ENCODE measurements around the gene PDK4.
A peak's percentile ranks its signal among the peaks of the same experiment; 100 is the strongest.
"Not testable (repeated sequence)": the region's sequence is repeated elsewhere in the genome, so short reads cannot be mapped to it uniquely, and the experiment has no call there.

Gene PDK4

DNA sequence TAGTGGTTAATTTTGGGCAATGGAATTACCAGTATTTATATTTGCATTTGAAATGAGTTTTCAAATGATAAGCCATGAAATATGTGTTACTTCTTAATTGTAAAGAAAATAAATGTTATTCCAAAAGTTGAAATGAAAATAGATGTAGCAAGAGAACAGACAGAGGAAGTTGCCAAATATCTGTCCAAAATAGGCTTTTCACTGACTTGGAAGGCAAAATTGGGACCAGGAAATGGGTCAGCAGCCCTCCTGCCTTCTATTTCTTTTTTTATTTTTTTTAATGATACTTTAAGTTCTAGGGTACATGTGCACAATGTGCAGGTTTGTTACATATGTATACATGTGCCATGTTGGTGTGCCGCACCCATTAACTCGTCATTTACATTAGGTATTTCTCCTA is 8.1 kb upstream of the PDK4 start:
- DNase-seq = not testable (repeated sequence)

DNA sequence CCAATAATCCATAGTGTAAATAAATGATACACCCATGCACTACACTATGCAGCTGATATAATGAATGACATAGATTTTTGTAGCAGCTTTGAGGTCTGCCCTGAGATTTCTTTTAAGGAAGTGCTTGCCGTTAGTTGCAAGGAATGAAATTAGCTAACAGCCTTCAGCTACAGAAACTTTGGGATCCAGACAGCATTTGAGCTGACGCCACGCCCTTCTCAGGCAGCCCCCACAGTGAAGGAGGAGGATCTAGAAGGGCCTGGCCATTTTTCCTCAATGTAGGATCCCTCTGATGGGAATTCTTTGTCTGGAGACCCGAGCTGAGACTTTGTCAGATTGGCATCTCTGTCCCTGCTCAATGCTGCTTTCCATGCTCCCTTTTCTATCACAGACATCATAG is 6.1 kb upstream of the PDK4 start:
- DNase-seq = no peak

DNA sequence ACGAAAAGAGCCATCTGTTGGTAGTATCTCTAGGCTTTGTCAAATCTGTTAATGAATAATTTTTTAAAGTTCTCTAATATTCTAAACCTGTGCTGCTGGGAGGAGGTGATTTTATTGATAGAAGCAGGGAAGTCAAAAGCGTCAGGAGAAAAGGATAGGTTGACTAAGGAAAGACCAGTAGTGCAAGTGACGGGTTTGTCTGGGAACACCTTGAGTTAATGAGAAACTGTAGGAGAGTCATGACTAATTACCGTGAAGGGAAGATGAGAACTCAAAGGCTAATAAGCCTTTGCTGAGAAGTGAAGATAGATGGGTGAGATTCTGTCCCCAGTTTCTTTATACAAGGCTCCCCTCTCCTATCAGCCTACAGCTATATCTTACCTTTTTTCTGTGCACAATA is 5.0 kb upstream of the PDK4 start:
- no peak for DNase-seq

DNA sequence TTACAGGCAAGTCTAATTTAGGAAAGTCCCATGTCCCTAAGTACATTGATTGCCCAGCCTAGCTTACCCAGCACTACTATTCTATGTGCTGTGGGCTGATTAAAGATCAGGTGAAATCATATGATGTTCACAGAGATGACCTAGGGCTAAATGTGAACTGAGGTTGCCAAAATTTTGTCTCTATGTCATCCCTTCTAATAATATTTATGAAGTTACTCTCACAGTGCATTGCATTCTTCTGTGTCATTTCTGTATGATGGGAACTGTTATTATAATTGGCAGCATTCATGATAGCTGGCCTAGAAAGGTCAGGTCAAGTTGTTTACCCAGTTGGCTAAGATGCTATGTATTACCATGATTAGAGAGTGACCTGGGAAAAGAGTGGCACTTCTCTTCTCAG is 2.8 kb upstream of the PDK4 start:
- no peak for DNase-seq

DNA sequence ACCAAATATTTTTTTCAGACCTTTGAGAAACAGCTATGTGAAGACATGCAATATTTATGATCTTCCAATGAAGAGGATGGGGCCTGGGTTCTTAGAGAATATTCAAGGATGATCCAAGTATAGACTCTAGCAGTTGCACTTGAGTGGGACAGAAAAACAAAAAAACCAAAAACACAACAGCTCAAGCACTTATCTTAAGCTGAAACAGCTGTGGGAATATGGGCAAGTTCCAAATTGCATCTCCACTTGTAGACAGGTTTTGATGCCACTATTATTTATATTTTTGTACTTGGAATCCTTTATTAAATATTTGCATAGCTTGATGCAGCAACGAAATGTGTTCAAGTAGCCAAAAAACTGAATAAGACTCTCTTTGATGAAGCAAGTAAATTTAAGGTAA is 2.2 kb upstream of the PDK4 start:
- no peak for DNase-seq

DNA sequence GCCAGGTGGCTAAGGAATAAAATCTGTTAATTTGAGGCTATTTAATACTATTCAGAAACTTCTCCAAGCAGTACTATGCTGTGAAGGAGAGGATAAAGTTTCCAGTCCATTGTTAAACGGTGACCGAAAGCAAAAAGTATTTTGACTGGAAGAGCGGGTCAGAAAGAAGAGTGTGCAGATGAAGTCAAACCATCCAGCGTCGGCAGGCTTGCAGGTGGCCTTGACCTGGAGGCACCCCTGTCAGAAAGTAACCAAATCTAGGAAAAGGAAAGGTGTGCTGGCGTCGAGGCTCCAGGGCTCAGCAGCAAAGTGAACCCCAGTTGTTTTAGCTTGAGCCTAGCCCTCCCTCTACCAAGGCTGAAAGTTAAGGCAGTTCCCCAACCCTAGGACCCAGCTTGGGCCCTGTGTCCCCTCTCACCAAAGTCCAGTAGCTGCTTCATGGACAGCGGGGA is 544 bp downstream of the PDK4 start:
- no peak for DNase-seq

DNA sequence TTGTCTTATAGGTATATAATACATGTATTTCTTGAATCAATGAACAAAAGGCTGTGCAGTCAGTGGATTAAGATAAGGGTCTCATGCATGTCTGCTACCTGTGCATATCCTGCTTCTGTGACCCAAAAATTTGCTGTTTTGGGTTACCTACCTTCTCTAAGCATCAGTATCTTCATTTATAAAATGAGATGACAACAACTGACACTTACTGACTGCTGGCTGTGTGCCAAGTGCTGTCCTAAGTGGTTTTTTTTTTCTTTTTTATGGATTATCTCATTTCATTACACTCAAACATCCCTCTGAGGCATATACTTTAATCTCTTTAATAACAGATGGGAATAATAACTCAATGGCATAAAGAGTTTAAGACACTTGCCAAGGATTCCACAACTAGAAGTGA is 2.1 kb downstream of the PDK4 start:
- DNase-seq = no peak

DNA sequence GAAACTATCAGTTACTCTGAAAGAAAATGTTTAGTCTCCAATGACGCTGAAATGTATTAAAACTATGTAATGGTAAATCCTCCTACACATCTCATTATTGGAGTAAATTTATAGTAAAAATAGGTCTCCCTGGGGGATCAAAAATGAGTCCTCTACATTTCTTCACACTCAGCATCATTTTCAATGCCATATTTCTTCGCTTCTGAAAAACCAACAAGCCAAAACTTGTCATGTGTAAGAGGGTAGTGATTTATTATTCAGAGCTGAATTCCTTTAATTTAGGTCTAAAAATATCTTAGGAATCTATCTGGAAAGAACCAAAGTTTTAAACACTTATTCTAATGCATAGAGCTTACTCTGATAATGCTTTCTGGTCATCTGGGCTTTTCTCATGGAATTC is 3.0 kb downstream of the PDK4 start:
- no peak for DNase-seq

DNA sequence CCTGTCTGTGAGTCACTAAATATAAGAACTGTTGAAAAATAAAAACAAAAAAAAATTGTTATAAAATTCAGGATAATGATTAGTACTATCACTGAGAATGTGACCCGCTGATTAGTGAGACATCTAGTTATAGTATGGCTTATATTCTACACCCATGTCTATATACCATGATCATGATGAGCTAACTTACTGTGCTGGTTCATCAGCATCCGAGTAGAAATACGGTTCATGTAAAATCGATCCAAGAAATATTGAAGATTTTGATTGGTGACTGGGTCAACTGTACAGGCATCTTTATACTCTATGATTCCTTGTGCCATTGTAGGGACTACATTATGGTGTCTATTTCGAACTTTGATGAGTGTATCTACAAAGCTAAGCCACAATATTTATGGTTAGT is 3.7 kb downstream of the PDK4 start:
- DNase-seq = no peak

DNA sequence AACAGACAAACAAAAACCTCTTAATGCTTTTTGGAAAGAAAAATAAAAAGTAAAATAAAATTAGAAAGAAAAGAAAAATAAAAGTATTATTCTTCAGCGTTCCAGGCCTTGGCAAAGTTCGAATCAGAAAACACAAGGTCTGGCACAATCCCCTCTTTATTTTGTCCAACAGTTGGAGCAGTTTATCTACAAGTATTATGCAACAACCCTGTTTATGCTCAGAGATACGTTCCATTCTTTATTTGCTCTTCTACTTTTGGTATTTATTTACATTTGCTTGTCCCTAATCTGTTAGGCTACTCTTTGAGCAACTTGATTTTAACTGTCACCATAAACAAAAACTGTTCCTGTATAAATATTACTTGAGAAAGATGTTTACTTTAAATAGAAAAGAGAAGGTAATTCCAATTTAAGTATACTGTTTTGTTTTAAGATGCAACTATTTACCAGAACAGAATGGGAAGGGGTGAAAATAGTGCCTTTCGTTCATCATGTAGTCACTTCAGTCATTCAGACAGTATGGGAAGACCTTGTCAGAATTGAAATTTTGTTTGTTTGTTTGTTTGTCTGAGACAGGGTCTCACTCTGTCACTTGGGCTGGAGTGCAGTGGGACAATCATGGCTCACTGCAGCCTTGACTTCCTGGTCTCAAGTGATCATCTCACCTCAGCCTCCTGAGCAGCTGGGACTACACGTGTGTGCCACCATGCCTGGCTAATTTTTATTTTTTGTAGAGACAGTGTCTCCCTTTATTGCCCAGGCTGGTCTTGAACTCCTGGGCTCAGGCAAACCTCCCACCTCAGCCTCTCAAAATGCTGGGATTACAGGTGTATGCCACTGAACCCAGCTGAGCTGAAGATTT is 5.7 kb downstream of the PDK4 start:
- DNase-seq = no peak

DNA sequence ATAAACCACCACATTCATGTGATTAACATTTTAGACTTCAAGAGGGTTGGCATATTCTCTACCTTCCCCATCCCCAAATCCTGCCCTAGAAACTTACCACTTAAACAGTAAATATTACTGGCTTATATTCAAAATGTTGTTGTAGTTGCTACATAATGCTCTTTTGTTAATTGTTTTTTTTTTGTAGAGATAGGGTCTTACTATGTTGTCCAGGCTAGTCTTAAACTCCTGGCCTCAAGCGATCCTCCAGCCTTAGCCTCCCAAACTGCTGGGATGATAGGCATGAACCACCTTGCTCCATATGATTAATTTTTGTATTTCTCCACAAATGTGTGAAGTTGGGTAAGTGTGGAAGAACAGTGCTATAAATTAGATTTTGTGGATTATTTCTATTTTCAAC is 6.5 kb downstream of the PDK4 start:
- no peak for DNase-seq

DNA sequence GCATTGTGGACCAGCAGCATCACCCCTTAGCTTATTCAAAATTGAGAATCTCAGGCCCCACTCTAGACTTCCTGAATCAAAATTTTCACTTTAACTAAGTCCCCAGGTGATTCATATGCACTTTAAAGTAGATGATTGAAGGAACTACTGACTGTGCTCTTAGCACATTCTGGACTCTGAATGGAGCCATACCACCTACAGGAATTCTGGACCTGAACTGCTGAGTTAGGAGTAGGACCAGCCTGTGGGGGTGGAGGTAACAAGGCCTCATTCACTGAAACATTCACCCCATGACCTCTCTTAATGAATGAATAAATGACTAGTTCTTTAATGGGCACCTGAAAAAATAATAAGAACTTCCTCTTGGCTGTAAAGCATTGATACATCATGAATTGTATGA is 7.3 kb downstream of the PDK4 start:
- no peak for DNase-seq

DNA sequence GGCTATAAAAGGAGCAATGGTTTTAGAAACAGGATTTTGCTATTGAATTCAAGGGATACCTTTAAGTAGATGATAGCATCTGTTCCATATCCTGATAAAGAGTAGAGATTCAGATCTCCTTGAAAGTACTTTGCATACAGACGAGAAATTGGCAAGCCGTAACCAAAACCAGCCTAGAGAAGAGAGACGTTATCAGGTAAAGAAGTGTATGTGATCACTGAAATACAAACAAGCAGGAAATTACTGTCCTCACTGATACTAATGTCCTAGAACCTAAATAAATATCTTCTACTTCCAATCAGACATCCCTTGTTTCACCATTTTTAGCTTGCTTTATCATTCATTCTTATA is 9.4 kb downstream of the PDK4 start:
- DNase-seq = no peak

DNA sequence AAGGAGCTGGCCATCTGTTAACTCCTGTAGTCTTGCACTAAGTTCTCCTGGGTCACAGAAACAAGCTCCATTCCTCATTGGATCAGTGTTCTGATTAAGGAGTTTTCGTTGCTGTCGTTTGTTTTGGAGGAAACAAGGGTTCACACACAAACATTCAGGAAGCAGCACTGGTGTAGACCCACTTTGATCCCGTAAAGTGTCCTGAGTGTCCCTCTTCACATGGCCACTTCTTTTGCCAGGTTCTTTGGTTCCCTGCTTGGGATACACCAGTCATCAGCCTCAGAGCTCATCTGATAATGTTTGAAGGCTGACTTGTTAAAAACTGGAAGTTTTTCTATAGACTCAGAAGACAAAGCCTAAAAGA is 10.9 kb downstream of the PDK4 start:
- no peak for DNase-seq

DNA sequence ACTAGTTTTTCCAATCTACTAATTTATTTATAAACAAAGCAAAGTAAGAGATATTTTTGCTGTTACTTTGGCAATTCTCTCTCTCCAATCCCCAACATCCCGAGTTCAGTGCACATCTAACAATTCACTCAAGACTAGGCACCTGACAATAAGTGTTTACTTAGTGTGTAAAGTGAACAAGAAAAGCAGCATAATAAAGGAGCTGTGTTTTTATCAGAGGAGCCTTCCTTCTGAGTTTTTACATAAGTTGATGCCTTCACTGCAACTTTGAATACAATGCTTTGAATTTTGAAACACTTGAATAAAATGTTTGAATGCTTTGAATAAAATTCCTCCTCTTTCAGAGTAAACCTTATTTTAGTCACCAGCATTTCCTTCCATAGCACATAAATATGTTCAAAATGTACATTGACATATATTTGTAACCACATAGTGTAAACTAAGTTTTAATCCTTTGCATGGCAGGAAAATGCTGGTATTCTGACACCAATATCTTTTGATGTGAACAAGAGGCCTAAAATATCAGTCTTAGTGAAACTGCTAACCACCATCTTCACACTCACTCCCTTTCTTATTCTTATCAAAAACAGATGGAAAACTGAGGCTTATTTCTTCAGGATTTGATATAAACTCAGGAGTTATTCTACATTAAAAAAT is 11.4 kb downstream of the PDK4 start:
- DNase-seq = no peak

DNA sequence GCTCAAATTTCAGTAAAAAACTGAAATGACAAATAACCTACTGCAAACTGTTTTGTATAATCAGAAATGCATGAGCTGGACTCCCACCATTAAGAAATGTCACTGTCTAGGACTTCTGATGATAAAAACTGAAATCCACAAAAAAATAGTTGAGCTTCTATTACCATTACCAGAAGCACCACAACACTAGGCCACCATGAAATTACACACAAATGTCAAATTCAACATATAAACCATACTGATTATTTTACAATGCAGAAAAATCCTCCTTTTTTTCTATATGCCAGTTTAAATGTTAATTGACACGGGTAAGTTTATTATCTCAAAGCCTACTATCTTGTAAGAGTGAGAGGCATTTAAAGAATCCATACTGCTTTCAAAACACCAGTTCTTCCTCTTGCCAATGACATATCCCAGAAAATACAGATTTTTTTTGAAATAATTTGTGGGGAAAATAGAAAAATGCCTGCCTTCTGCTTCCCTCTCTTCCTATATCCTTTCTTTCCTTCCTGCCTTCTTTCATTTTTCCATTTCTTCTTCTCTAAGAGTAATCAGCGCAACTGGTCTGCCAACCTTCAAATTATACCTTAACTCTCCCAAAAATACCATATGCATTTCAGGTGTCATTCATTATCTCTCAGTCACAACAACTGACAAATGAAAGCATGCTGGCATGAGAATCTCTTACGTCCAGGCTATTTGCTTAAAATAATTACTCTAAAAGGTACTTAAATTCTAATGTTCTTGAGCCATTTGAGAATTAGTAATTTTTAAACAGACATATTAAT is 12.3 kb downstream of the PDK4 start:
- no peak for DNase-seq

DNA sequence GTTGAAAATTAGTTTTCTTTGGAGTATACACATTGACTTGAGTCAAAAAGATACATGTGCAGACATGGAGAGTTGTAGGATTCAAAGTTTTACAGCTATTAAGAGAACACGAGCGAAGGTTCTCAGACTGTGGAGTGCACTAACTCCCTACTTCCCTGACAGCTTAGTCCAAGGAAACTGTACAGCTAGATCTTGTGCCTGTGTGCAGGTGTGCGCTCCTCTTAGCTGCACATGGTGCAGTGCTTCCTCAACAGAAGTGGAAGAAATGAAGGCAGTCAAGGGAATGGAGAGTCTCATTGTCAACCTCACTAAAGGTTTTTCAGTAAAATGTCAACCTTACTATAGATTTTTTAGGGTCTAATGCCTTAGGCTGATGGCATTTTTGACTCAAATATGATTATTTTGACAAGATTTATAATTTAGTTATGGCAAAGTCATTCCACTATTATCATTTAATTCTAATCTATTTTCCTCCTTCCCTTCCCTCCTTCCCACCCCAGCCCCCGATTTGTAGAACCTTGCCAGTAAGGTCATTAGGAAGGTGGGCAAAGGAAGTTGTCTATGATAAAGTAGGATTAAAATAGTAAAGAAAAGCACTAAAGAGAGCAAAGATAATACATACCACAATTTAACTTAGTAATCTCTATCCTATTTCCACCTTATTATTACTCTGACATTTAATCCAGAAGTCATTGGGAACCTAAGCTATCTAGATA is 13.6 kb downstream of the PDK4 start:
- DNase-seq = no peak

DNA sequence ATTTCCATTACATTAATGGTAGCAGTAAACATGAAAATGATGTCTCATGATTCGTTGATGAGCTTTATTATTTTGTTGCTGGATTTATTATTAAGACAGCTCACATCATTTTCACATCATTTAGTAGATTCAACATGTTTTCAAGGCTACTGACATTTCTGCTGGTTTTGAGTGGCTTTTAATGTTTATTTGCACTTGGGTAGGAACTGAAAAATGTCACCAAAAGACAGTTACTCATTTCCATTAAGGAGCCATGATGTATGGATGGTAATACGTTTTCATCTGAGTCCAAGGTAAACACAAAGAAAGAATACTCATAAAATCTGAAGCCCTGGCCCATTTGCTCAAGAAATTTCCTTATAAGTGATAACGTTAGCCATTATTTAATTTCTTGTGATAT is 14.8 kb downstream of the PDK4 start:
- no peak for DNase-seq

DNA sequence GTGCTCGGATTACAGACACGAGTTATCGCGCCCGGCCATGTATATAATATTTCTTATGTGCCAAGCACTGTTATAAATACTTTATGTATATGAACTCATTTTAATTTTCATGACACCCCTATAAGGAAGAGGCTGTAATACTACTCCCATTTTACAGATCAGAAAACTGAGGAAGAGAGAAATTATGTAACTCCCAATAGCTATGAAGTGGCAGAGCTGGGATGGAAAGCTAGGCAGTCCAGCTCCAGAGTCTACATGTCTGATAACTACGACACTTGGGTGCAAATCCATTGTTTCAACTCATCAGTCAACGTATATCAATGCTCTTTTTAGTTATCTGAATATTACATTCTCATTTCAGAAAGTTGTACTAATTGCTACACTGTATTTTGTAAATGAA is 17.0 kb downstream of the PDK4 start:
- DNase-seq = no peak

DNA sequence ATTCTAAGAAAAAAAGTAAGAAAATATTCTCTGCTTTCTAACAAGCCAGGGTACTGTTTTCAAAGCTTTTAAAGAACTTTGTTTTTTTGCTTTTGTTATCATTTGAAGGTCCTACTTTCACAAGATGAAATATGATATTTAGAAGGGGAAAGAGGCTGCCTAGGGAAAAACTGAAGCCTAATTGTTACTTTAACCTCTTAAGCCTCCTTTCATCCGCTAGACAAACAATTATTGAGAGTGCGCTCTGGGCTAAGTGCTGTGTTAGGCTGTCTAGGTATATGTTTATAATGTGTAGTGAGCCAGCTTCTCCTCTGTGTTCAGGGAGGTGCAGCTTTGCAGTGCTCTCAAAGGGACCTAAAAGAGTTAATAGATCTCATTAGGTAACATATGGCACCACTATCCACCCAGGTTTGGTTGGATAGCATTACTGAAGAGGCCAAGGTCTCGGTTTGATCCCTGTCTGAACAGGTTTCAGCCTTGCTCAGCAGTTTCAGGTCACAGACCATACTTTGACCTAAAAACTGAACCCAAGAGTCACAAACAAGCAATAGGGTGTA is 17.9 kb downstream of the PDK4 start:
- DNase-seq = no peak

DNA sequence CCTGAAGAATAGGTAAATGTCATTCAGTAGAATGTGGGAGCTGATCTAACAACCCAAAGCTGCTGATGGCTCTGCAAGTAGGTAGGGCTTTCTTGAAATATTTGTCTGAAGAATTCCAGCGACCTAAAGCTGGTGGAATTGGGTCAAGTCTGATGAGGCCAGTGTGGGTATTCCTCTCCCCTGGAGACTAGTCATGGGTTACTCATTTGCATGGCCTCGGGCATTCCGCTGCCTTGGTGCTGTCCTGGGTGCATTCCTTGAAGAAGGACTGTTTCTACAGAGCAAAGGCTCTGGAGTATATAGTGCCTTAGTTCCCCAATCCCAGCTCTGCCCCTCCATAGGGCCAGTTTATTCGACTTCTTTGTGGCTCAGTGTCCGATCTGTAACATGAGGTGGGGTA is 19.2 kb downstream of the PDK4 start:
- peak; percentile 26 for DNase-seq

DNA sequence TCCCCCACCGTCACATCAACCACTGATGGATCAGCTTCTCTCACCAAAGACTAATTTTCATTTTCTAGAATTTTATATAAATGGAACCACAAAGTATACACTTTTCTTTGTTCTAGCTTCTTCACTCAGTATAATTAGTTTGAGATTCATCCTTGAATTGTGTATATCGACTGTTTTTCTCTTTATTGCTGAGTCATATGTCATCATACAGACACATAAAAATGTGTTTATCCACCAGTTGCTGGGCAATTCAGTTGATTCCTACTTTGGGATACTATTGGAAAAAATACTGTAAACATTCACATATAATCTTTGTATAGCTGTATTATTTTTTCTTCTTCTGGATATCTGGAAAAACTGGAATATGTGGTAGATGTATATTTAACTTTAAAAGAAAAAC is 26.6 kb downstream of the PDK4 start:
- no peak for DNase-seq

DNA sequence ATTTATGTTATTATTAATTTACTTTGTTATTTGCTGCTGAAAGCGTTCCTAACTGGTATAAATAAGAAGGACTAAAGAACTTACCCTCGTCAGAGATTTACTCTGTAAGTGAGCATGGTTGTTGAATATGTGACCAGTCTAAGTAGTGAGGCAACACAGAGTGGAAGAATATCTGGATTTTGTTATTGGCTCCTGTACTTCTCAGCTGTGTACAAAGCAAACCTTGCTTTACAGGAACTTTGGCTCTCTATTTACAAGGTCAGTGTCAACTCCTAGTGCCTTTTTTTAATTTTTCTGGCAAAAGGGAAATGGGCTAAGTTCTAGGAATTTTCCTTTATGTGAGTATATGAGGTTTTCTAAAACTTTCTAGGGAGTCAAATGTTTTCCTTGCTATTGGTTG is 35.6 kb downstream of the PDK4 start:
- DNase-seq = no peak

Measured in kidney glomerular epithelial cell (primary cell).